Esophagus muscularis mucosa (tissue), 4 donors: Measurements from ENCODE around the gene BHLHE41.
A peak's percentile ranks its signal among the peaks of the same experiment; 100 is the strongest.

ENCODE experiments used
- EP300 ChIP-seq: sonication (generic); formaldehyde crosslinking; IDR thresholded peaks from one replicate; pipeline ENCODE4 v1.6.1; 2017; ENCODE audit warnings: antibody characterized with exemption
- POLR2A ChIP-seq: fragments of 450-650 bp; IDR thresholded peaks from one replicate; pipeline ENCODE4 v1.6.1; 2017; ENCODE audit warnings: antibody characterized with exemption, moderate library complexity, mild to moderate bottlenecking, low read depth
- POLR2AphosphoS5 ChIP-seq, 2 donors: sonication (generic); formaldehyde crosslinking; IDR thresholded peaks; one replicate each; pipeline ENCODE4 v1.6.1; 2017; ENCODE audit warnings: antibody characterized with exemption in 2 of 2
- TF ChIP-seq, protein P1 (sequence below), 3 experiments: fragments of 200-600 bp in 2 of 3; fragments of 450-650 bp in 1 of 3; sonication (generic) in 2 of 3; IDR thresholded peaks; one replicate each; pipeline ENCODE4 v1.5.1; 2017 to 2019; ENCODE audit warnings: antibody characterized with exemption in 3 of 3, mild to moderate bottlenecking in 2 of 3, moderate library complexity in 1 of 3

DNA sequence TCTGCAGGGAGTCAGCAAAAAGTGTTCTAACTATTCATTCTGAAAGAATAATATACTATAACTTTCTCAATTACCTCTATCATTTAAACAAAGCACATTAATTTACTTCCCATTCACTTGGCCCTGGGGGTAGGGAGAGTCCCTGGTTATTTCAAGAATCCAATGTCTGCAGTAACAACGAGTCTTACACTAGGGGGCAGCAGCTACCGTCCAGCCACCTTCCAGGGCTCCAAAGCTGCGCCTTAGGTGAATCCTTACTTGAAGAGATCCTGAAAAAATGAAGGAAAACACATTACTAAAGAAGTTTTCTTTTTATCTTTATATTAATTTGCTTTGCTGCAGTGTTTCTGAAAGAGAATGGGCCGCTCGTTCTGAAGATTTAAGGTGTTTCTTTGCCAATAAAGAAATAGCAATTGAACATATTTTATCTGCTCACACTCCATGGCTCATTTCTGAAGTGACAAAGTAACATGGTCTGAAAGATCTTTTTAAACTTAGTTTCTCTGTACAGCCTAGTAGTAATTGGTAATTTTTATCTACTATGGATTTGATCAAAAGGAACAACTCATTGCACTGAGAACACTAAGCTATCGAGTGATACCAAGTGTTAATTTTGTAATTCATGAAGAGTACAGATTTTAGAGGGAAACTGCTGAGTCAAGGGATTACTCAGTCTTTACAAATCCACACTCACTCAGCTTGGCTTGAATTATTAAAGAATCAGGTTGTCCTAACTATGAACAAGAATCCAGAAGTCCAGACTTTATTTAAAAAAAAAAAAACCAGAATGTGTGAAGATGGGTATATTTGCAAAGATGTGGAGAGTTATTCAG is 27.6 kb downstream of the BHLHE41 start:
- TF ChIP-seq, protein P1, sequence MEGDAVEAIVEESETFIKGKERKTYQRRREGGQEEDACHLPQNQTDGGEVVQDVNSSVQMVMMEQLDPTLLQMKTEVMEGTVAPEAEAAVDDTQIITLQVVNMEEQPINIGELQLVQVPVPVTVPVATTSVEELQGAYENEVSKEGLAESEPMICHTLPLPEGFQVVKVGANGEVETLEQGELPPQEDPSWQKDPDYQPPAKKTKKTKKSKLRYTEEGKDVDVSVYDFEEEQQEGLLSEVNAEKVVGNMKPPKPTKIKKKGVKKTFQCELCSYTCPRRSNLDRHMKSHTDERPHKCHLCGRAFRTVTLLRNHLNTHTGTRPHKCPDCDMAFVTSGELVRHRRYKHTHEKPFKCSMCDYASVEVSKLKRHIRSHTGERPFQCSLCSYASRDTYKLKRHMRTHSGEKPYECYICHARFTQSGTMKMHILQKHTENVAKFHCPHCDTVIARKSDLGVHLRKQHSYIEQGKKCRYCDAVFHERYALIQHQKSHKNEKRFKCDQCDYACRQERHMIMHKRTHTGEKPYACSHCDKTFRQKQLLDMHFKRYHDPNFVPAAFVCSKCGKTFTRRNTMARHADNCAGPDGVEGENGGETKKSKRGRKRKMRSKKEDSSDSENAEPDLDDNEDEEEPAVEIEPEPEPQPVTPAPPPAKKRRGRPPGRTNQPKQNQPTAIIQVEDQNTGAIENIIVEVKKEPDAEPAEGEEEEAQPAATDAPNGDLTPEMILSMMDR (IDR thresholded peaks at IDR 0.05), result peak; percentile 91 to 93 (median 91)
- TF ChIP-seq POLR2AphosphoS5 (IDR thresholded peaks at IDR 0.05) (peak in 1 of 2 donors; percentile 31), POLR2A (no peak), EP300 (no peak)
